ENCODE measurements around the gene GNG13. TPM values are rescaled to one million over a fixed set of nuclear protein-coding genes. Genes with fewer than 3 reads are reported as not detected.

GNG13 gene
- total and polyA plus RNA-seq, 2 donors (not counting 3 experiments of a cell fraction or from before 2014, with no cell fraction given): not detected

GRCh38 chr16:813204-813915 is 12.8 kb upstream of the GNG13 start:
- no peaks in the 10 kb centered on the region for H3K4me1 ChIP-seq (ENCODE audit: control insufficient read depth, extremely low read depth, insufficient read depth, low read length)
- H3K79me2 ChIP-seq (ENCODE audit: control insufficient read depth, insufficient read depth, low read length): no peaks in the 10 kb centered on the region
- no peak overlapping the region for H3K4me3 ChIP-seq (replicated peaks in 1 of 3; ENCODE audit: insufficient read depth in 1 of 3, low read depth in 1 of 3, low read length in 3 of 3)
- ChIA-PET CTCF (interaction anchor here (1.2 kb wide), 1 partner anchor 243 kb away, joined by 6 read pairs; no protein-coding TSS in a partner anchor), POLR2A (no interaction called here)
- no peak overlapping the region for H3K27ac ChIP-seq (ENCODE audit: insufficient read depth, low read depth, low read length)
- no peak for FAIRE-seq
- dilution Hi-C loops (cut with MboI; ENCODE audit: extremely low pct_ligation_motif_present, low sequenced_read_pairs) (no loop called here), intact Hi-C loops (cut with micrococcal nuclease) (loop anchor here (1.0 to 2.0 kb wide), 2 partner anchors 242 to 289 kb away; no protein-coding TSS in a partner anchor)
- no peak for DNase-seq (ENCODE audit: low read depth, low spot score)
- H4K20me1 ChIP-seq (replicated peaks; ENCODE audit: control insufficient read depth, extremely low read depth, insufficient read depth, low read length): no peaks in the 10 kb centered on the region
- H2AFZ ChIP-seq (ENCODE audit: low read depth, low read length): no peak overlapping the region
- TF ChIP-seq, protein P1, sequence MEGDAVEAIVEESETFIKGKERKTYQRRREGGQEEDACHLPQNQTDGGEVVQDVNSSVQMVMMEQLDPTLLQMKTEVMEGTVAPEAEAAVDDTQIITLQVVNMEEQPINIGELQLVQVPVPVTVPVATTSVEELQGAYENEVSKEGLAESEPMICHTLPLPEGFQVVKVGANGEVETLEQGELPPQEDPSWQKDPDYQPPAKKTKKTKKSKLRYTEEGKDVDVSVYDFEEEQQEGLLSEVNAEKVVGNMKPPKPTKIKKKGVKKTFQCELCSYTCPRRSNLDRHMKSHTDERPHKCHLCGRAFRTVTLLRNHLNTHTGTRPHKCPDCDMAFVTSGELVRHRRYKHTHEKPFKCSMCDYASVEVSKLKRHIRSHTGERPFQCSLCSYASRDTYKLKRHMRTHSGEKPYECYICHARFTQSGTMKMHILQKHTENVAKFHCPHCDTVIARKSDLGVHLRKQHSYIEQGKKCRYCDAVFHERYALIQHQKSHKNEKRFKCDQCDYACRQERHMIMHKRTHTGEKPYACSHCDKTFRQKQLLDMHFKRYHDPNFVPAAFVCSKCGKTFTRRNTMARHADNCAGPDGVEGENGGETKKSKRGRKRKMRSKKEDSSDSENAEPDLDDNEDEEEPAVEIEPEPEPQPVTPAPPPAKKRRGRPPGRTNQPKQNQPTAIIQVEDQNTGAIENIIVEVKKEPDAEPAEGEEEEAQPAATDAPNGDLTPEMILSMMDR (IDR thresholded peaks at IDR 0.05; ENCODE audit: extremely low read depth in 1 of 2, insufficient read depth in 1 of 2, low read depth in 1 of 2, low read length in 2 of 2): peak; percentile 49 to 67
- TF ChIP-seq JUN (IDR thresholded peaks at IDR 0.05; ENCODE audit: borderline replicate concordance, insufficient read depth, insufficient read length, low read depth): no peak
- peak; percentile 63 for TF ChIP-seq EZH2 (IDR thresholded peaks at IDR 0.05; ENCODE audit: borderline replicate concordance, low read depth, low read length, severe bottlenecking)
- no TSS peak for BruUV-seq (replicated peaks)
- H3K4me2 ChIP-seq (ENCODE audit: insufficient read depth, low read length): no peak overlapping the region
- peaks cover 2 to 20% of the 10 kb centered on the region in 2 experiments for H3K27me3 ChIP-seq (ENCODE audit: control insufficient read depth in 2 of 2, insufficient read depth in 2 of 2, low read length in 2 of 2)
- no peaks in the 10 kb centered on the region for H3K9me1 ChIP-seq (replicated peaks; ENCODE audit: control insufficient read depth, extremely low read depth, insufficient read depth, low read length)
- H3K9me3 ChIP-seq (replicated peaks; ENCODE audit: control insufficient read depth, insufficient read depth, low read length): no peaks in the 10 kb centered on the region
- no peaks in the 10 kb centered on the region for H3K36me3 ChIP-seq (ENCODE audit: control insufficient read depth in 2 of 2, extremely low read depth in 1 of 2, insufficient read depth in 2 of 2, low read length in 2 of 2)
- H3K9ac ChIP-seq (replicated peaks; ENCODE audit: extremely low read depth, insufficient read depth, low read length): no peak overlapping the region

DNA sequence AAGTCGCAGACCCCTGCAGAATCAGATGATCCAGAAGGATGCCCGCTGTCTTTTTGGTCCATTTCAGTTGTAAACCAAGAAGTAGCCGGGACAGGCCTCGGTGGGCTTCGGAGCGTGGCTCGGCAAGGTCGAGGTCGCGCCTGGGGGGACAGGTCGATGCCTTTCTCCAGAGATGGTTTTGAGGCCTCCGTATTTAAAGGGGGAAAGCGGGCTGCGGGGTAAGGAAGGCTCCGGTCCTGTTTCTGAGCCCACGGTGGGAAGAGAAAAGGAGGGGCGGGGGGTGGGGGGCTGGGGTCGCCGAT is 7.5 kb upstream of the GNG13 start:
- Histone ChIP-seq H3K9me3 (replicated peaks; ENCODE audit: control insufficient read depth, insufficient read depth, low read length) (no peaks in the 10 kb centered on the region), H3K27ac (ENCODE audit: insufficient read depth, low read depth, low read length) (no peak overlapping the region), H3K36me3 (ENCODE audit: control insufficient read depth in 2 of 2, extremely low read depth in 1 of 2, insufficient read depth in 2 of 2, low read length in 2 of 2) (no peaks in the 10 kb centered on the region), H3K4me1 (ENCODE audit: control insufficient read depth, extremely low read depth, insufficient read depth, low read length) (peaks cover 2% of the 10 kb centered on the region), H4K20me1 (replicated peaks; ENCODE audit: control insufficient read depth, extremely low read depth, insufficient read depth, low read length) (no peaks in the 10 kb centered on the region), H3K9ac (replicated peaks; ENCODE audit: extremely low read depth, insufficient read depth, low read length) (no peak overlapping the region), H3K4me3 (replicated peaks in 1 of 3; ENCODE audit: insufficient read depth in 1 of 3, low read depth in 1 of 3, low read length in 3 of 3) (peak overlapping the region; percentile 57 to 74 (median 72)), H3K79me2 (ENCODE audit: control insufficient read depth, insufficient read depth, low read length) (peaks cover 2% of the 10 kb centered on the region), H3K27me3 (ENCODE audit: control insufficient read depth in 2 of 2, insufficient read depth in 2 of 2, low read length in 2 of 2) (peaks cover 2 to 5% of the 10 kb centered on the region in 2 experiments), H3K4me2 (ENCODE audit: insufficient read depth, low read length) (peak overlapping the region; percentile 78), H3K9me1 (replicated peaks; ENCODE audit: control insufficient read depth, extremely low read depth, insufficient read depth, low read length) (no peaks in the 10 kb centered on the region), H2AFZ (ENCODE audit: low read depth, low read length) (peak overlapping the region; percentile 98)
- ChIA-PET POLR2A (no interaction called here), CTCF (no interaction called here)
- DNase-seq (ENCODE audit: low read depth, low spot score) (no peak), FAIRE-seq (no peak)
- TF ChIP-seq POLR2A (IDR thresholded peaks at IDR 0.05; ENCODE audit: low read depth, low read length) (no peak), JUN (IDR thresholded peaks at IDR 0.05; ENCODE audit: borderline replicate concordance, insufficient read depth, insufficient read length, low read depth) (no peak), FOS (IDR thresholded peaks at IDR 0.05; ENCODE audit: borderline replicate concordance, insufficient read depth, low read length) (no peak), MYC (IDR thresholded peaks at IDR 0.05; ENCODE audit: low read depth, low read length) (no peak), POLR2AphosphoS5 (IDR thresholded peaks at IDR 0.05; ENCODE audit: insufficient read depth, low read depth, low read length) (no peak), GATA2 (IDR thresholded peaks at IDR 0.05; ENCODE audit: insufficient read depth, insufficient read length, low read depth, low read length) (no peak), EZH2 (IDR thresholded peaks at IDR 0.05; ENCODE audit: borderline replicate concordance, low read depth, low read length, severe bottlenecking) (no peak)
- TF ChIP-seq, protein P2, sequence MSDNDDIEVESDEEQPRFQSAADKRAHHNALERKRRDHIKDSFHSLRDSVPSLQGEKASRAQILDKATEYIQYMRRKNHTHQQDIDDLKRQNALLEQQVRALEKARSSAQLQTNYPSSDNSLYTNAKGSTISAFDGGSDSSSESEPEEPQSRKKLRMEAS (IDR thresholded peaks at IDR 0.05; ENCODE audit: insufficient read depth, insufficient read length): no peak
- TF ChIP-seq, protein P1 (IDR thresholded peaks at IDR 0.05; ENCODE audit: extremely low read depth in 1 of 2, insufficient read depth in 1 of 2, low read depth in 1 of 2, low read length in 2 of 2): no peak
- dilution Hi-C loops (cut with MboI; ENCODE audit: extremely low pct_ligation_motif_present, low sequenced_read_pairs) (no loop called here), intact Hi-C loops (cut with micrococcal nuclease) (no loop called here)
- BruUV-seq (replicated peaks): no TSS peak
